ENCODE data around the gene NOTCH1.

Gene NOTCH1

DNA sequence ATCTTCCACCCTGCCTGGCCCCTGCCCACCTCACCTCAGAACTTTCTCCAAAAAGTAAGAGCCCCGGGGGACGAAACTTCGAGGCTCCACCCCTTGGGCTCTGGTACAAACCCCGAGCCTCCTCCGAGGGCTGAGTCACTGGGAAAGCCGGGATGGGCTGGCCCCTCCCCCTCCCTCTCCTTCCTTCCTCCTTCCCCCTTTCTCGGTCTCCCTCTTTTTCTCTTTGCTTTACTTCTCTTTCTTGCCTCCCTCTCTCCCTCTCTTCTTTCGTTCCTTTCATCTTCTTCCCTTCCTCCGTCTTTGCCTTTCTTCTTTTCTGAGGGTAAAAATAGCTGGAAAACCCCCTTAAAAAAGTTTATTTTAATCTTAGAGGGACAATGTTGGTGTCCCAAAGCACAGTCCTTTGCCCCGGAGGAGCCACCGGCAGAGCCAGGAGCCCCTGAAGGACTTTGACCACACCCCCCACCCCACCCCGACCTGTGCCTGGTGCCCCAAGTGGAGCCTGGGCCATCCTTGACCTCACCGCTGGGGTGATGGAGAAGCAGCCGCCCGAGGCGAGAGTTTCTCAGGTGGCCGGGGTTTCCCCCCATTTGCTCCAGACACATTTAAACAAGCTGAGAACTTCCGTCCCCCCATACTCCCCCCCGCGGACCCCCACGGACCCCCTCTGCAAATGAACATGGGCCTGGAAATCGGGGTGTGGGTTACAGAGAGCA, 5.7 kb upstream of the NOTCH1 start:
- peak; percentile 85 for DNase-seq (ENCODE audit: low spot score)
- in situ Hi-C loops (cut with MboI; ENCODE audit: low pct_unique_long_range_greater_than_20kb, low sequenced_read_pairs, unreplicated experiment) = no loop called here
- TF ChIP-seq, protein P1, sequence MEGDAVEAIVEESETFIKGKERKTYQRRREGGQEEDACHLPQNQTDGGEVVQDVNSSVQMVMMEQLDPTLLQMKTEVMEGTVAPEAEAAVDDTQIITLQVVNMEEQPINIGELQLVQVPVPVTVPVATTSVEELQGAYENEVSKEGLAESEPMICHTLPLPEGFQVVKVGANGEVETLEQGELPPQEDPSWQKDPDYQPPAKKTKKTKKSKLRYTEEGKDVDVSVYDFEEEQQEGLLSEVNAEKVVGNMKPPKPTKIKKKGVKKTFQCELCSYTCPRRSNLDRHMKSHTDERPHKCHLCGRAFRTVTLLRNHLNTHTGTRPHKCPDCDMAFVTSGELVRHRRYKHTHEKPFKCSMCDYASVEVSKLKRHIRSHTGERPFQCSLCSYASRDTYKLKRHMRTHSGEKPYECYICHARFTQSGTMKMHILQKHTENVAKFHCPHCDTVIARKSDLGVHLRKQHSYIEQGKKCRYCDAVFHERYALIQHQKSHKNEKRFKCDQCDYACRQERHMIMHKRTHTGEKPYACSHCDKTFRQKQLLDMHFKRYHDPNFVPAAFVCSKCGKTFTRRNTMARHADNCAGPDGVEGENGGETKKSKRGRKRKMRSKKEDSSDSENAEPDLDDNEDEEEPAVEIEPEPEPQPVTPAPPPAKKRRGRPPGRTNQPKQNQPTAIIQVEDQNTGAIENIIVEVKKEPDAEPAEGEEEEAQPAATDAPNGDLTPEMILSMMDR (IDR thresholded peaks at IDR 0.05; ENCODE audit: extremely low read depth, insufficient read depth, missing control alignments) = no peak

DNA sequence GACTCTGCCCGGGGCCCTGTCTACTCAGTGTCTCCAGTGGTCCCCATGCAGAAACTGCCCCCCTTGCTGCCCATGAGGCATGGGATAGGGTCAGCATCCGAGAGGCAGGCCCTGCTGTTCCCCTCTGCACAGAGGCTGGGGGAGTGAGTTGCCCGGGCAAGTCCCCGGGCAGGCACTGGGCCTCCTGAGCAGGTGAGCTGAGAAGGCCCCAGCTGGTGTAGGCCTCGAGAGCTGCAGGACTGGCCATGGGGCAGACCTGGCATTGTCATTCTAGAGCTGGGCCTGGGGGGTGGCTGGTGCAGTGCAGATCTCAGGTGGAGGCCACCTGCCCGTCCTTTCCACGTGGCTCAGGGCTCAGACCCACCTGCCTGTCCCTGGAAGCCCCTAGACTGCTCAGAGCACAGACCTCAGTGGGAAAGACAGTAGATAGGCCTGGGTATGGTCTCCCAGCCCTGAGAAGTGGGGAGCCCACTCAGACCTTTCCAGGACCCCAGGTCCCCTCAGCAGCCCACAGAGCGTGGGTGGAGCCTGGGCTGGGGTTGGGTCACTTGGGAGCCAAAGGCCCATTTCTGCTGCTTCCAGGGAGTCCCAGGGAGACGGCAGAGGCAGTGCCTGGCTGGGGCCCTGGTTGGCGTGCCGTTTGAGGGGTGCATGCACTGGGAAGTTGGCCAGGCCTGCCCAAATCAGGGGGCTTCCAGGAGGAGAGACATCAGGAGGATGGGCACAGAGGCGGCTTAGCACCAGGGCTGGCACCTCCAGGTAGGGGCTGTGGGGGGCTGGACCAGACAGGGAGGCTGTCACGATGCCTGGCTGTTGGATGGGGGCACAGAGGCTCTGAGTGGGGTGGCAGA, 4.8 kb upstream of the NOTCH1 start:
- TF ChIP-seq, protein P1 (IDR thresholded peaks at IDR 0.05; ENCODE audit: extremely low read depth, insufficient read depth, missing control alignments) = no peak

GRCh38 chr9:136549010-136549980, 3.4 kb upstream of the NOTCH1 start:
- in situ Hi-C loops (cut with MboI; ENCODE audit: low pct_unique_long_range_greater_than_20kb, low sequenced_read_pairs, unreplicated experiment) = no loop called here
- TF ChIP-seq, protein P1 (IDR thresholded peaks at IDR 0.05; ENCODE audit: extremely low read depth, insufficient read depth, missing control alignments) = no peak

More for the DNA sequence above, 4.8 kb upstream of the NOTCH1 start:
- in situ Hi-C loops (cut with MboI; ENCODE audit: low pct_unique_long_range_greater_than_20kb, low sequenced_read_pairs, unreplicated experiment) = no loop called here
- DNase-seq (ENCODE audit: low spot score) = no peak

DNA sequence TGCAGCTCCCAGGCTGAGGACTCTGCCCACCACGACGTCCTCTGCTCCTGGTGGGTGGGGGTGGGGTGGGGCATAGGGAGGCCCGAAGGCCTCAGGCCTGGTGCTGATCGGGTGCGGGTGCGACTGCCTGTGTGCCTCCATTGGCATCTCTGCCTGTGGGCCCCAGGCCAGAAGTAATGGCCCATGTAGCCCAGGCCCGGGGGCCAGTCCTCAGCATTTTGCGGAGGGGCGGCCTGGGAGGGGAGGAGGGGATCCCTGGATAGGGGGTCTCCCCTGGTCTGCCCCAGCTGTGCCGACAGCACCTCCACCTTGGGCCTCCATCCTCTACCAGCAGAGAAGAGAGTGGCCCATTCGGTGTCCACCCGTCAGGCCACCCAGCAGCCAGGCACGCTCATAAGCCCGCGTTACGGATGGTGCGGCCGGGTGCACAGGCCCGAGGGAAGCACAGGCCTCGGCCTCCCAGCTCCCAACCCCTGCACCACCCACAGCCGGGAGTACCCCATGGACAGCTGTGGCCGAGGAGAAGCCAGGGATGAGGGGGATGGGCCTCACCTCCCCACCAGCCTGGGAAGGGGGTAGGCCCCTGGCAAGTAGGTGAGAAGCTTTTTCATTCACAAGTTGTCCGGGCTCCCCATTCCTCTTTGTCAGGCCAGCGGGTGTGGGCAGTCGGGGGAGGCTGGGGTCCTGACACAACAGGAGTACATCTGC, 1.8 kb upstream of the NOTCH1 start:
- in situ Hi-C loops (cut with MboI; ENCODE audit: low pct_unique_long_range_greater_than_20kb, low sequenced_read_pairs, unreplicated experiment) = no loop called here
- TF ChIP-seq, protein P1 (IDR thresholded peaks at IDR 0.05; ENCODE audit: extremely low read depth, insufficient read depth, missing control alignments) = no peak
- no peak for DNase-seq (ENCODE audit: low spot score)

More at GRCh38 chr9:136549010-136549980, 3.4 kb upstream of the NOTCH1 start:
- no peak for DNase-seq (ENCODE audit: low spot score)

GRCh38 chr9:136546697-136547501, 1.1 kb upstream of the NOTCH1 start:
- DNase-seq (ENCODE audit: low spot score) = no peak
- TF ChIP-seq, protein P1 (IDR thresholded peaks at IDR 0.05; ENCODE audit: extremely low read depth, insufficient read depth, missing control alignments) = no peak
- in situ Hi-C loops (cut with MboI; ENCODE audit: low pct_unique_long_range_greater_than_20kb, low sequenced_read_pairs, unreplicated experiment) = no loop called here

Data from GM13977 (cell line).